Activated naive CD4-positive, alpha-beta T cell treated with anti-CD3 and anti-CD28 coated beads, Interleukin-2, amount 50 U/mL, for 24 hours (primary cell): ENCODE data around the gene WIPI1.
"Not testable (repeated sequence)": the region's sequence is repeated elsewhere in the genome, so short reads cannot be mapped to it uniquely, and the experiment has no call there.

Experiments
- H3K27ac Mint-ChIP-seq: one replicate; pipeline ENCODE4 v1.8.0; 2021; ENCODE audit warnings: mild to moderate bottlenecking, mixed read lengths
- H3K27me3 Mint-ChIP-seq: one replicate; pipeline ENCODE4 v1.8.0; 2021; ENCODE audit warnings: mixed read lengths
- H3K36me3 Mint-ChIP-seq: one replicate; pipeline ENCODE4 v1.8.0; 2021; ENCODE audit warnings: mixed read lengths
- H3K4me1 Mint-ChIP-seq: one replicate; pipeline ENCODE4 v1.8.0; 2021; ENCODE audit warnings: mixed read lengths
- H3K4me3 Mint-ChIP-seq: one replicate; pipeline ENCODE4 v1.8.0; 2021; ENCODE audit warnings: mild to moderate bottlenecking, mixed read lengths
- H3K9me3 Mint-ChIP-seq: one replicate; pipeline ENCODE4 v1.8.0; 2021; ENCODE audit warnings: mixed read lengths

The WIPI1 gene

DNA sequence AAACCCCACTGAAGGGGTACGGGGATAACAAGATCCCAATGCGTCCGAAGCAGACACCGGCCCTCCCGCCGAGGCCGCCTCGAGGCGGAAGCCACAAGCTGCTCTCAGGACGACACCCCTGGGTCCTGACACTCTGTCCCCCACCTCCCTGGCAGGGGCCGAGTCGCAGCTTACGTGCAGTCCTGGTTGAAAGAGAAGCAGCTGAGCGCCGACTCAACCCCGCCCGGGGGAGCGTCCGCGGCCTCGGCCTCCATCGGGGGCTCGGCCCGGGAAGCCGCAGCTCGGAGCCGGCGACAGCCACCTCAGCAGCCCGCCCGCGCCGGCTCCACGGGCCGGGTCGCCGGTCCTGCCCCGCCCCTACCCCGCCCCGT, at the start of gene WIPI1:
TSS of gene WIPI1 (minus strand) at position 329 of the 371 bp plus-strand sequence. CDS start at position 254, 75 bp downstream.
- H3K36me3 Mint-ChIP-seq: no peaks in the 10 kb centered on the region
- peaks cover 53% of the 10 kb centered on the region for H3K4me1 Mint-ChIP-seq
- peak within 1 kb of the TSS; percentile 84 for H3K27ac Mint-ChIP-seq
- H3K27me3 Mint-ChIP-seq: no peaks in the 10 kb centered on the region
- H3K4me3 Mint-ChIP-seq: peak within 1 kb of the TSS; percentile 84
- no peaks in the 10 kb centered on the region for H3K9me3 Mint-ChIP-seq

- Mint-ChIP-seq H3K9me3 (no peaks in the 10 kb centered on the region), H3K4me1 (peaks cover 15% of the 10 kb centered on the region), H3K36me3 (no peaks in the 10 kb centered on the region), H3K27me3 (no peaks in the 10 kb centered on the region), H3K27ac (peak overlapping the region; percentile 65), H3K4me3 (no peak overlapping the region)
These were observed 48.7 kb upstream of the WIPI1 start for GRCh38 chr17:68505951-68506350.

- Mint-ChIP-seq H3K36me3 (no peaks in the 10 kb centered on the region), H3K27ac (no peak overlapping the region), H3K27me3 (no peaks in the 10 kb centered on the region), H3K4me1 (peaks cover 19% of the 10 kb centered on the region), H3K9me3 (no peaks in the 10 kb centered on the region), H3K4me3 (no peak overlapping the region)
These were observed 43.8 kb upstream of the WIPI1 start for GRCh38 chr17:68501074-68501473.

DNA sequence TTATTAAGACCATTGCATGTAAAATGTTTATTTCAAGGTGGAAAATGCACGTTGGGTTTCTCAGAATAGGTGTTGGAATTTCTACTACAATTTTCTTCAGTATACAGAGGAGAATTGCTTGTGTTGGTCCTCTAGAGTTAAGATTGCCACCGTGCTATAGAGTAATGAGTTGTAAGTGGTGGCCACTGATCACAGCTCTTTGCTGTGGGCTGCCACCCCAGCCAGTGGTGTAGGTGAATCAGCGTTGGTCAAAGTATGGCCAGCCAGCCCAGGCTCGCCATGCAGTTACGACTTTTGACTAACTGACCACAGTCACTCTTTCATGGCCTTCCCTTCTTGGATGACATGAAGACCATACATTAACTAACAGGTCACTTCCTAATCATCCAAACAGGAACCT, 42.3 kb upstream of the WIPI1 start:
- peaks cover 19% of the 10 kb centered on the region for H3K4me1 Mint-ChIP-seq
- no peaks in the 10 kb centered on the region for H3K36me3 Mint-ChIP-seq
- no peak overlapping the region for H3K4me3 Mint-ChIP-seq
- H3K9me3 Mint-ChIP-seq: no peaks in the 10 kb centered on the region
- no peak overlapping the region for H3K27ac Mint-ChIP-seq
- no peaks in the 10 kb centered on the region for H3K27me3 Mint-ChIP-seq

DNA sequence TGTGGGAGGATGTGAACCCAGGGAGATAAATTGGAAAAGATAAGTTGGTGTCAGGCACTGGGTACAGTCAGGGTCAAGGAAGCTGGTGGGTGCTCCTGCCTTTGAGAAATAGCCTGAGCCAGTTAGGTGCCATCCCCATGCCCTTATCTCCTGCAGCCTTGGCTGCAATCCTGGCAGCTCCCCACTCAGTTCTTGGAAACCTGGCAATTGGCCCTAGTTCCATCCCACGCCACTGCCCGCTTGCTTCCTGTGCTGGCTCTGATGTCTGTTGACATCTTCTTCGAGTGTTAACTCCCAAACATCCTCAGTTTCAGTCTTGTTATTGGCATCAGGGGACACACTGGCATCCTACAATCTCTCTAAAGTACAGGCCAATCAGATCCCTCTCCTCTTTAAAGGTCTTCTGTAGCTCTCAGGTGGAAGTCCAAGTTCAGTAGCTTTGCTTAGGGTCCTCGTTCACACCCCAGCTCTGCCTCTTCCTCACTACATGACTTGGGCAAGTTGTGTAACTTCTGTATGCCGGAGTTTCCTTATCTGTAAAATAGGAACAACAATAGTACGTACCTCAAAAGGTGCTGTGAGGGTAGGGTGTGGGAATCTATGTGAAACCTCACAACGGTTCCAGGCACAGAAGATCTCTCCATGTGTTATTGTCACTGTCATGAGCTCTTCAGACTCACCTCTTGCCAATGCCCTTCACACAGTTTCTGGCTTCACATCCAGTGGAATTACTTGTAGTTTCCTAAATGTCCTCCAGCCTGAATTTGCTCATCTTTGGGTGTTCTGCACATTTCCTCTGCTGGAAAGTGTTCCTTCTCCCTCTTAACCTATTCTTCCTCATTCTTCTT, 41.4 kb upstream of the WIPI1 start:
- Mint-ChIP-seq H3K27me3 (no peaks in the 10 kb centered on the region), H3K27ac (no peak overlapping the region), H3K4me3 (no peak overlapping the region), H3K36me3 (no peaks in the 10 kb centered on the region), H3K9me3 (no peaks in the 10 kb centered on the region), H3K4me1 (peaks cover 19% of the 10 kb centered on the region)

GRCh38 chr17:68497885-68498319, 40.6 kb upstream of the WIPI1 start:
- H3K27me3 Mint-ChIP-seq: no peaks in the 10 kb centered on the region
- peaks cover 19% of the 10 kb centered on the region for H3K4me1 Mint-ChIP-seq
- no peak overlapping the region for H3K27ac Mint-ChIP-seq
- no peaks in the 10 kb centered on the region for H3K36me3 Mint-ChIP-seq
- no peaks in the 10 kb centered on the region for H3K9me3 Mint-ChIP-seq
- H3K4me3 Mint-ChIP-seq: no peak overlapping the region

GRCh38 chr17:68495081-68495480, 37.8 kb upstream of the WIPI1 start:
- Mint-ChIP-seq H3K27ac (peak overlapping the region; percentile 63), H3K27me3 (no peaks in the 10 kb centered on the region), H3K9me3 (no peaks in the 10 kb centered on the region), H3K36me3 (no peaks in the 10 kb centered on the region), H3K4me1 (peaks cover 19% of the 10 kb centered on the region), H3K4me3 (no peak overlapping the region)

- H3K27ac Mint-ChIP-seq, H3K4me3 Mint-ChIP-seq, H3K9me3 Mint-ChIP-seq, H3K27me3 Mint-ChIP-seq, H3K36me3 Mint-ChIP-seq: not testable (repeated sequence)
- peaks cover 13% of the 10 kb centered on the region for H3K4me1 Mint-ChIP-seq
These were observed 35.2 kb upstream of the WIPI1 start for GRCh38 chr17:68492394-68493054.

DNA sequence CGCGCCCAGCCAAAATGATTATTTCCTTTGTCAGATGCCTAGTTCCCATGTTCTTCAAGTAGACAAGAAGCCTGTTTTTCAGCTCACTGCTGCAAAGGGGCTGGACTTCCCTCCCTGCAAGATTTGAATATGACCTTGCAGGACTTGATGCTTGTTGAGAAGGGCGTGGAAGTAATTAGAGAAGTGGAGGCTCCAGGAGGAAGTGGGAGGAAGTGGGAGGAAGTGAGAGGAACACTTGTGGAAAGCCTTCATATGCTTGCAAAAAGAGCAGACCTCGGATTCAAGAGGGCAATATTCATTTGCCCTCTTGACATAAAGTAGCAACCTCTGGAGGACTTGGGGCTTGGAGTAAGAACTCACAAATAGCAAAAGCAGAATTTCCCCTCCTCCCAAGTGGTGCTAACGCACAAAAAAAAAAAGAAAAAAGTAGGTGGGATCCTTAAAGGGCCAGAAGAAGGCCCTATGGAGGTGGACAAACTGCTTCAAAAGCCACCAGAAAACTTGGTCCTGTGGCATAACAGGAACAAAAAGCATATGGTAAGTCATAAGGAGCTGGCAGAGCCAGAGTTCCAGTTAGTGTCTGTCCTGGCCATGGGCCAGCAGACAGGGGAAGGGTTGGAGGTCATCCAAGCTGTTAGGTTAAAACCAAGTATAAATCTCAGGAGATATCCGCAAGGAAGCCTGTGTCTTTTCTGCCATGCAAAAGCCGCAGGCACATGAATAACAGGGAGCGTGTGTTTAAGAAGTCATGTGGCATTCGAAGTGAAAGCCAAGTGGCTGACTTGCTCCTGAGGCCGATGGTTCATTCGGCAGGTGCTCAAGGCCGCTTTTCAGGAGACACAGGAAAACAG, 34.3 kb upstream of the WIPI1 start:
- Mint-ChIP-seq H3K36me3 (no peaks in the 10 kb centered on the region), H3K4me1 (peaks cover 16% of the 10 kb centered on the region), H3K9me3 (no peaks in the 10 kb centered on the region), H3K4me3 (no peak overlapping the region), H3K27me3 (no peaks in the 10 kb centered on the region), H3K27ac (no peak overlapping the region)

- no peak overlapping the region for H3K27ac Mint-ChIP-seq
- no peaks in the 10 kb centered on the region for H3K9me3 Mint-ChIP-seq
- no peaks in the 10 kb centered on the region for H3K36me3 Mint-ChIP-seq
- no peaks in the 10 kb centered on the region for H3K27me3 Mint-ChIP-seq
- peaks cover 12% of the 10 kb centered on the region for H3K4me1 Mint-ChIP-seq
- H3K4me3 Mint-ChIP-seq: no peak overlapping the region
These were observed 32.6 kb upstream of the WIPI1 start for GRCh38 chr17:68489919-68490318.

DNA sequence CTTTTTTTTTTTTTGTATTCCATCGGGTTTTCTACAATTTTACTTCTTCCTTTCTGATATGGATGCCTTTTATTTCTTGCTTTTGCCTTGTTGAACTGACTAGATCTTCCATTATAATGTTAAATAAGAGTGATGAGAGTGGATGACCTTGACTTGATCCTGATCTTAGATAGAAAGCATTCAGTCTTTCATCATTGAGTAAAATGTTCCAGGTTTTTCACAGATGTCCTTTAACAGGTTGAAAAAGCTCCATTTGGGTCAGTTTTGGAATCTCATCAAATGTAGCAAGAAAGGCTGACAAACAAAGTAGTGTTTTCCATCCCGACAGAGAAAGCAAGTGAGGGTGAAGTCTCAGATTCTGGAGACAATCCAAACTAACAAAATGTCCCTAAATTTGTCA, 27.2 kb upstream of the WIPI1 start:
- Mint-ChIP-seq H3K27me3 (no peaks in the 10 kb centered on the region), H3K36me3 (peaks cover 2% of the 10 kb centered on the region), H3K27ac (no peak overlapping the region), H3K4me1 (peaks cover 12% of the 10 kb centered on the region), H3K4me3 (no peak overlapping the region), H3K9me3 (peaks cover 3% of the 10 kb centered on the region)

- Mint-ChIP-seq H3K4me1 (peaks cover 4% of the 10 kb centered on the region), H3K36me3 (peaks cover 3% of the 10 kb centered on the region), H3K4me3 (no peak overlapping the region), H3K27ac (no peak overlapping the region), H3K9me3 (peaks cover 6% of the 10 kb centered on the region), H3K27me3 (no peaks in the 10 kb centered on the region)
These were observed 25.3 kb upstream of the WIPI1 start for GRCh38 chr17:68482576-68483041.

- H3K4me1 Mint-ChIP-seq: no peaks in the 10 kb centered on the region
- peaks cover 3% of the 10 kb centered on the region for H3K27me3 Mint-ChIP-seq
- peaks cover 3% of the 10 kb centered on the region for H3K36me3 Mint-ChIP-seq
- H3K27ac Mint-ChIP-seq: no peak overlapping the region
- H3K4me3 Mint-ChIP-seq: no peak overlapping the region
- peaks cover 6% of the 10 kb centered on the region for H3K9me3 Mint-ChIP-seq
These were observed 23.6 kb upstream of the WIPI1 start for GRCh38 chr17:68480885-68481284.

DNA sequence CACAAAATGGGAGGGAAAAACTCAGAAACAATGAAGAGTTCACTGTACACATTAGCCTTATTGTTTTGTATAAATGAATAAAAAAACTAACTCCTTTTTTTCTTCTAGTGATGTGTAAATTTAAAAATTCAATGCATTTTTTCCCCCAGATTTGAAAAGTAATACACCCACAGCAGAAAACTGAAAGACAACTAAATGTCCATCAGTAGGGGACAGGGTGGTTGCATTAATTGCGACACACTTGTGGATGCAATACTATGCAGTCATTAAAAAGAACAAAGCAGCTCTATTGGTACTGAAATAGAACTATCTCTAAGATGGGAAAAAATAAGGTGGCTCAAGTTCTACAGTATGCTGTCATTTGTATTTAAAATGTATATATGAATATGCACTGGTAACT, 13.7 kb upstream of the WIPI1 start:
- Mint-ChIP-seq H3K36me3 (no peaks in the 10 kb centered on the region), H3K4me1 (no peaks in the 10 kb centered on the region), H3K4me3 (no peak overlapping the region), H3K27me3 (peaks cover 2% of the 10 kb centered on the region), H3K9me3 (no peaks in the 10 kb centered on the region), H3K27ac (no peak overlapping the region)

- Mint-ChIP-seq H3K27me3 (peaks cover 2% of the 10 kb centered on the region), H3K9me3 (no peaks in the 10 kb centered on the region), H3K4me1 (no peaks in the 10 kb centered on the region), H3K27ac (no peak overlapping the region), H3K4me3 (no peak overlapping the region), H3K36me3 (no peaks in the 10 kb centered on the region)
These were observed 11.5 kb upstream of the WIPI1 start for GRCh38 chr17:68468788-68469187.
